AG09309 (cell line): Measurements from ENCODE around the gene SFXN3.

Source experiments
- DNase-seq: peaks from one replicate; pipeline ENCODE4 v3.0.0-alpha.2; 2010; ENCODE audit warnings: low read depth
- H3K4me3 ChIP-seq: 2 replicates; pipeline ENCODE4 v1.5.1; 2011; ENCODE audit warnings: mild to moderate bottlenecking, low read depth, low read length, moderate library complexity; ENCODE audit not compliant: control insufficient read depth
- CTCF ChIP-seq: IDR thresholded peaks from 2 replicates; pipeline ENCODE4 v1.5.1; 2011; ENCODE audit warnings: mild to moderate bottlenecking, low read depth, low read length, inconsistent platforms; ENCODE audit not compliant: insufficient read depth, control insufficient read depth; ENCODE audit errors: missing control alignments

The SFXN3 gene

GRCh38 chr10:101016814-101017213 is 14.2 kb upstream of the SFXN3 start:
- H3K4me3 ChIP-seq, result no peak overlapping the region
- DNase-seq, result no peak
- no peak for TF ChIP-seq CTCF

GRCh38 chr10:101018118-101018599 is 12.9 kb upstream of the SFXN3 start:
- TF ChIP-seq CTCF, result no peak
- DNase-seq, result no peak
- H3K4me3 ChIP-seq, result no peak overlapping the region

- TF ChIP-seq CTCF, result peak; percentile 87
- H3K4me3 ChIP-seq, result no peak overlapping the region
- DNase-seq, result no peak
Observed at GRCh38 chr10:101018600-101019439, 12.2 kb upstream of the SFXN3 start.

- H3K4me3 ChIP-seq, result no peak overlapping the region
- no peak for DNase-seq
- no peak for TF ChIP-seq CTCF
Observed at GRCh38 chr10:101019440-101019703, 11.7 kb upstream of the SFXN3 start.

- no peak for DNase-seq
- H3K4me3 ChIP-seq, result no peak overlapping the region
- no peak for TF ChIP-seq CTCF
Observed at GRCh38 chr10:101020427-101021075, 10.5 kb upstream of the SFXN3 start.

- no peak for TF ChIP-seq CTCF
- DNase-seq, result no peak
Observed at GRCh38 chr10:101021239-101021638, 9.8 kb upstream of the SFXN3 start.

More at GRCh38 chr10:101021239-101021638, 9.8 kb upstream of the SFXN3 start:
- H3K4me3 ChIP-seq, result no peak overlapping the region
